ENCODE data around the gene STARD8. TPM values are rescaled to one million over a fixed set of nuclear protein-coding genes. Genes with fewer than 3 reads are reported as not detected.

The STARD8 gene
- total and polyA plus RNA-seq, 2 donors (not counting 1 experiment from before 2014, with no cell fraction given), result 0.33 to 0.54 TPM

- POLR2A ChIA-PET, result no interaction called here
- TF ChIP-seq CTCF (IDR thresholded peaks at IDR 0.05) (no peak), EZH2 (IDR thresholded peaks at IDR 0.05; ENCODE audit: borderline replicate concordance, insufficient read depth, low read depth, low read length, poor library complexity, severe bottlenecking) (no peak)
- Histone ChIP-seq H3K9me3 (ENCODE audit: control extremely low read depth in 1 of 3, control insufficient read depth in 2 of 3, insufficient read depth in 1 of 3, low read length in 2 of 3) (no peaks in the 10 kb centered on the region), H3K36me3 (replicated peaks in 1 of 2; ENCODE audit: control extremely low read depth in 1 of 2, control insufficient read depth in 1 of 2, extremely low read depth in 1 of 2, insufficient read depth in 2 of 2, low read length in 1 of 2) (no peaks in the 10 kb centered on the region), H3K79me2 (ENCODE audit: control insufficient read depth, insufficient read depth, low read length) (no peaks in the 10 kb centered on the region), H3K27ac (ENCODE audit: low read length in 2 of 2) (no peak overlapping the region), H3K4me3 (ENCODE audit: control extremely low read depth in 1 of 5, extremely low read depth in 1 of 5, insufficient read depth in 1 of 5, low read depth in 2 of 5, low read length in 4 of 5) (no peak overlapping the region), H3K27me3 (replicated peaks in 1 of 4; ENCODE audit: control extremely low read depth in 1 of 4, control insufficient read depth in 3 of 4, insufficient read depth in 4 of 4, low read length in 3 of 4) (no peaks in the 10 kb centered on the region), H3K9ac (ENCODE audit: low read length) (no peak overlapping the region), H3K4me1 (ENCODE audit: control insufficient read depth in 2 of 2, insufficient read depth in 2 of 2, low read length in 2 of 2) (no peaks in the 10 kb centered on the region), H3K4me2 (replicated peaks; ENCODE audit: low read depth, low read length, poor library complexity, severe bottlenecking) (no peak overlapping the region), H4K20me1 (ENCODE audit: control insufficient read depth, insufficient read depth, low read length, poor library complexity, severe bottlenecking) (no peaks in the 10 kb centered on the region), H2AFZ (ENCODE audit: insufficient read depth, low read depth, low read length, poor library complexity, severe bottlenecking) (no peak overlapping the region)
- Mint-ChIP-seq H3K4me3 (no peak overlapping the region), H3K27ac (no peak overlapping the region), H3K27me3 (peaks cover 3% of the 10 kb centered on the region), H3K4me1 (no peaks in the 10 kb centered on the region), H3K9me3 (ENCODE audit: insufficient read depth) (no peaks in the 10 kb centered on the region)
- CTCF ChIA-PET, result no interaction called here
- ATAC-seq (ENCODE audit: low read depth) (no peak), DNase-seq (no peak)
- intact Hi-C loops (cut with micrococcal nuclease), result no loop called here
- WGBS (ENCODE audit: insufficient coverage), result 80% methylated on average over 1 of the region's 4 CpGs
Observed at GRCh38 chrX:68725756-68726365, 78.4 kb downstream of the STARD8 start.

GRCh38 chrX:68726366-68726765, 78.9 kb downstream of the STARD8 start:
- Histone ChIP-seq H3K9ac (ENCODE audit: low read length) (no peak overlapping the region), H3K27me3 (replicated peaks in 1 of 4; ENCODE audit: control extremely low read depth in 1 of 4, control insufficient read depth in 3 of 4, insufficient read depth in 4 of 4, low read length in 3 of 4) (peaks cover 0 to 2% (median 0%) of the 10 kb centered on the region in 4 experiments), H3K4me3 (ENCODE audit: control extremely low read depth in 1 of 5, extremely low read depth in 1 of 5, insufficient read depth in 1 of 5, low read depth in 2 of 5, low read length in 4 of 5) (no peak overlapping the region), H3K27ac (ENCODE audit: low read length in 2 of 2) (no peak overlapping the region), H3K9me3 (ENCODE audit: control extremely low read depth in 1 of 3, control insufficient read depth in 2 of 3, insufficient read depth in 1 of 3, low read length in 2 of 3) (no peaks in the 10 kb centered on the region), H3K4me2 (replicated peaks; ENCODE audit: low read depth, low read length, poor library complexity, severe bottlenecking) (no peak overlapping the region), H2AFZ (ENCODE audit: insufficient read depth, low read depth, low read length, poor library complexity, severe bottlenecking) (no peak overlapping the region), H3K36me3 (replicated peaks in 1 of 2; ENCODE audit: control extremely low read depth in 1 of 2, control insufficient read depth in 1 of 2, extremely low read depth in 1 of 2, insufficient read depth in 2 of 2, low read length in 1 of 2) (no peaks in the 10 kb centered on the region), H3K79me2 (ENCODE audit: control insufficient read depth, insufficient read depth, low read length) (no peaks in the 10 kb centered on the region), H3K4me1 (ENCODE audit: control insufficient read depth in 2 of 2, insufficient read depth in 2 of 2, low read length in 2 of 2) (no peaks in the 10 kb centered on the region), H4K20me1 (ENCODE audit: control insufficient read depth, insufficient read depth, low read length, poor library complexity, severe bottlenecking) (no peaks in the 10 kb centered on the region)
- H3K27me3 Mint-ChIP-seq, result peaks cover 6% of the 10 kb centered on the region
- H3K9me3 Mint-ChIP-seq (ENCODE audit: insufficient read depth), result no peaks in the 10 kb centered on the region
- H3K4me3 Mint-ChIP-seq, result no peak overlapping the region
- DNase-seq (no peak), ATAC-seq (ENCODE audit: low read depth) (no peak)
- intact Hi-C loops (cut with micrococcal nuclease), result no loop called here
- ChIA-PET POLR2A (no interaction called here), CTCF (no interaction called here)
- no peaks in the 10 kb centered on the region for H3K4me1 Mint-ChIP-seq
- WGBS (ENCODE audit: insufficient coverage), result 67% methylated on average over 1 of the region's 7 CpGs
- no peak overlapping the region for H3K27ac Mint-ChIP-seq
- TF ChIP-seq EZH2 (IDR thresholded peaks at IDR 0.05; ENCODE audit: borderline replicate concordance, insufficient read depth, low read depth, low read length, poor library complexity, severe bottlenecking), result no peak

Measured in B cell (primary cell).